Measurements from ENCODE around the gene SSTR3. TPM values are rescaled to one million over a fixed set of nuclear protein-coding genes. Genes with fewer than 3 reads are reported as not detected.

The SSTR3 gene
- total RNA-seq, 4 donors from 2014 or later = not detected

GRCh38 chr22:37209140-37209845 is 3.0 kb downstream of the SSTR3 start:
- no peaks in the 10 kb centered on the region for H3K36me3 ChIP-seq
- 83% methylated on average over 7 of the region's 9 CpGs for WGBS
- TF ChIP-seq POLR2A (IDR thresholded peaks at IDR 0.05; ENCODE audit: low read depth) = no peak
- no peak for TF ChIP-seq POLR2AphosphoS5 (IDR thresholded peaks at IDR 0.05)
- no peak for TF ChIP-seq CTCF (IDR thresholded peaks at IDR 0.05)
- no peak for TF ChIP-seq EP300 (IDR thresholded peaks at IDR 0.05)
- H3K27ac ChIP-seq (replicated peaks in 1 of 4) = no peak overlapping the region
- peaks cover 0 to 8% (median 3%) of the 10 kb centered on the region in 4 donors for H3K4me1 ChIP-seq
- intact Hi-C loops (cut with DNase I) = loop anchor here (10.0 kb wide), 1 partner anchor 134 kb away; no protein-coding TSS in a partner anchor
- no peak overlapping the region for H3K4me3 ChIP-seq
- H3K27me3 ChIP-seq = peaks cover 0 to 43% (median 3%) of the 10 kb centered on the region in 4 donors
- no peaks in the 10 kb centered on the region for H3K9me3 ChIP-seq
- no peak for DNase-seq (ENCODE audit: extremely low spot score)

GRCh38 chr22:37208401-37209139 is 3.7 kb downstream of the SSTR3 start:
- 81% methylated on average over 7 of the region's 7 CpGs for WGBS
- DNase-seq (ENCODE audit: extremely low spot score) = no peak
- no peaks in the 10 kb centered on the region for H3K9me3 ChIP-seq
- H3K27ac ChIP-seq (replicated peaks in 1 of 4) = no peak overlapping the region
- no peaks in the 10 kb centered on the region for H3K36me3 ChIP-seq
- H3K27me3 ChIP-seq = peaks cover 0 to 36% (median 3%) of the 10 kb centered on the region in 4 donors
- no peak overlapping the region for H3K4me3 ChIP-seq
- H3K4me1 ChIP-seq = peaks cover 0 to 8% (median 3%) of the 10 kb centered on the region in 4 donors
- intact Hi-C loops (cut with DNase I) = loop anchor here (10.0 kb wide), 1 partner anchor 134 kb away; no protein-coding TSS in a partner anchor
- TF ChIP-seq POLR2AphosphoS5 (IDR thresholded peaks at IDR 0.05) (no peak), EP300 (IDR thresholded peaks at IDR 0.05) (no peak), POLR2A (IDR thresholded peaks at IDR 0.05; ENCODE audit: low read depth) (no peak), CTCF (IDR thresholded peaks at IDR 0.05) (no peak)

GRCh38 chr22:37207981-37208380 is 4.3 kb downstream of the SSTR3 start:
- TF ChIP-seq POLR2AphosphoS5 (IDR thresholded peaks at IDR 0.05) (no peak), CTCF (IDR thresholded peaks at IDR 0.05) (no peak), POLR2A (IDR thresholded peaks at IDR 0.05; ENCODE audit: low read depth) (no peak), EP300 (IDR thresholded peaks at IDR 0.05) (no peak)
- no peak for DNase-seq (ENCODE audit: extremely low spot score)
- 86% methylated on average over 7 of the region's 7 CpGs for WGBS
- Histone ChIP-seq H3K9me3 (no peaks in the 10 kb centered on the region), H3K4me1 (peaks cover 0 to 8% (median 3%) of the 10 kb centered on the region in 4 donors), H3K4me3 (no peak overlapping the region), H3K27me3 (peaks cover 0 to 30% (median 3%) of the 10 kb centered on the region in 4 donors), H3K27ac (replicated peaks in 1 of 4) (no peak overlapping the region), H3K36me3 (no peaks in the 10 kb centered on the region)
- intact Hi-C loops (cut with DNase I) = loop anchor here (10.0 kb wide), 1 partner anchor 133 kb away; no protein-coding TSS in a partner anchor

- intact Hi-C loops (cut with DNase I) = loop anchor here (10.0 kb wide), 1 partner anchor 132 kb away; no protein-coding TSS in a partner anchor
- H3K4me1 ChIP-seq = peaks cover 0 to 1% (median 0%) of the 10 kb centered on the region in 4 donors
- H3K4me3 ChIP-seq = no peak overlapping the region
- no peak overlapping the region for H3K27ac ChIP-seq (replicated peaks in 1 of 4)
- no peaks in the 10 kb centered on the region for H3K9me3 ChIP-seq
- no peak for TF ChIP-seq POLR2A (IDR thresholded peaks at IDR 0.05; ENCODE audit: low read depth)
- TF ChIP-seq CTCF (IDR thresholded peaks at IDR 0.05) = no peak
- no peak for TF ChIP-seq POLR2AphosphoS5 (IDR thresholded peaks at IDR 0.05)
- no peak for TF ChIP-seq EP300 (IDR thresholded peaks at IDR 0.05)
- H3K27me3 ChIP-seq = peaks cover 0 to 22% (median 3%) of the 10 kb centered on the region in 4 donors
- WGBS = 88% methylated on average over 54 of the region's 71 CpGs
- no peak for DNase-seq (ENCODE audit: extremely low spot score)
- H3K36me3 ChIP-seq = no peaks in the 10 kb centered on the region
Measured at GRCh38 chr22:37206841-37207821, 5.1 kb downstream of the SSTR3 start.
